ENCODE measurements around the gene CELSR1. TPM values are rescaled to one million over a fixed set of nuclear protein-coding genes. Genes with fewer than 3 reads are reported as not detected.
A peak's percentile ranks its signal among the peaks of the same experiment; 100 is the strongest.

CELSR1 gene
- total and polyA plus RNA-seq, 2 of the 13 experiments (the other 11 are each of a cell fraction or from before 2014, with no cell fraction given) = 0.78 to 1.8 TPM

DNA sequence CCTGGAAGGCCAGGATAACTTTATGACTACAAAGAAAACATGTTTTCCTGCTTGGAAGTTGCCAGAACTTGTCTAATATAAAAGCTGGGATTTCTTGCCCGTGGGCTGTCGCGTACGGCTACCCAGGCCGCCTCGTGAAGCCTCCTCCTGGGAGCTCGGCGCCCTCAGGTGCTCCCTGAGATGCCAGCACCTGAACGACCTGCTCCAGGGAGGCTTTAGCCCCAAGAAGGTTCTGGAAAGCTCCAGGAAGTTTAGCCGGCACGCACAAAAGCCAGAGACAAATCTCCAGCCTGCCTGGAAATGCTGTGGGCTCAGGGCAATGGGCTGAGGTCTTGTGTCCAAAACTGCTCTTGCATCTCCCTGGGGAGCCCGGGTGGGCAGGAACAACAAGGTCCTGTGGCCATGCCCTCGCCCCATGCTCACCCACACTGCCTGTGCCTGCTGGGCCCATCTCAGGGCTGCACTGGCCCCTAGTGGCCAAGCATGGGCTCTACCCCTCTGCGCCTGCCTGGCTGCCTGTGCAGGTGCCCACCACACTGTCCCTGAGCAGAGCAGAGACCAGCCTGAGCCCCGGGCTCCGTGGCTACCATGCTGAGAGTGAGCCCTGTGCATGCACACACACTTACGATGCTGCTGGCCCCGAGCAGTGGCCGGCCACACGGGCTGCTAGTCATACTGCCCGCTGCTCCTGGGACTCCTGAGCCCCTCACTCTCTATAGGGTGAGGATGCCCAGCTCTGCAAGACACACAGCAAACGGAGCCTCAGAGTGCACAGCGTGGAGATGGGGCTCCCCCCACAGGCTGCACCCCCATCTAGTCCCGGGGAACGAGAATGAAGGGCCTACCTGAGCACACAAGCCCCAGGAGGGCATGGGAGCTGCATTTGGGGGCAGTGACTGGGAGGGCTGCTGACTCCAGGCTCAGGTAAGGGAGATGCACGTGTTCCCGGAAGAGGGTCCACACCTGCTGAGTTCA lies 4.9 kb upstream of the CELSR1 start (continued):
- TF ChIP-seq MAZ (IDR thresholded peaks at IDR 0.05; ENCODE audit: borderline replicate concordance, low read depth, low read length) = no peak
- TF ChIP-seq MAZ (CRISPR knock-in tag; IDR thresholded peaks at IDR 0.05; ENCODE audit: low read depth) = peak; percentile 66
- peak; percentile 29; the same call in 1 of the 2 replicates for TF ChIP-seq ZNF331 (CRISPR knock-in tag; IDR thresholded peaks at IDR 0.05)
- TF ChIP-seq, protein P1, sequence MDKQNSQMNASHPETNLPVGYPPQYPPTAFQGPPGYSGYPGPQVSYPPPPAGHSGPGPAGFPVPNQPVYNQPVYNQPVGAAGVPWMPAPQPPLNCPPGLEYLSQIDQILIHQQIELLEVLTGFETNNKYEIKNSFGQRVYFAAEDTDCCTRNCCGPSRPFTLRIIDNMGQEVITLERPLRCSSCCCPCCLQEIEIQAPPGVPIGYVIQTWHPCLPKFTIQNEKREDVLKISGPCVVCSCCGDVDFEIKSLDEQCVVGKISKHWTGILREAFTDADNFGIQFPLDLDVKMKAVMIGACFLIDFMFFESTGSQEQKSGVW (CRISPR knock-in tag; IDR thresholded peaks at IDR 0.05; ENCODE audit: borderline replicate concordance) = no peak
- TF ChIP-seq ZNF768 (CRISPR knock-in tag; IDR thresholded peaks at IDR 0.05) = peak; percentile 73; the same call in 1 of the 2 replicates
- no peak for TF ChIP-seq ELK4 (CRISPR knock-in tag; IDR thresholded peaks at IDR 0.05; ENCODE audit: borderline replicate concordance)
- TF ChIP-seq IRF1 (CRISPR knock-in tag; IDR thresholded peaks at IDR 0.05; ENCODE audit: low read depth) = no peak
- TF ChIP-seq E2F1 (CRISPR knock-in tag; IDR thresholded peaks at IDR 0.05) = no peak
- TF ChIP-seq EEA1 (CRISPR knock-in tag; IDR thresholded peaks at IDR 0.05; ENCODE audit: borderline replicate concordance) = no peak
- 0 out of 2 replicates have a peak, but pooled peaks have one; percentile 32 for TF ChIP-seq FOSL2 (CRISPR knock-in tag; IDR thresholded peaks at IDR 0.05)
- no peak for TF ChIP-seq NR2C2 (CRISPR knock-in tag; IDR thresholded peaks at IDR 0.05; ENCODE audit: borderline replicate concordance)
- no peak for TF ChIP-seq ZNF879 (CRISPR knock-in tag; IDR thresholded peaks at IDR 0.05)
- TF ChIP-seq, protein P2, sequence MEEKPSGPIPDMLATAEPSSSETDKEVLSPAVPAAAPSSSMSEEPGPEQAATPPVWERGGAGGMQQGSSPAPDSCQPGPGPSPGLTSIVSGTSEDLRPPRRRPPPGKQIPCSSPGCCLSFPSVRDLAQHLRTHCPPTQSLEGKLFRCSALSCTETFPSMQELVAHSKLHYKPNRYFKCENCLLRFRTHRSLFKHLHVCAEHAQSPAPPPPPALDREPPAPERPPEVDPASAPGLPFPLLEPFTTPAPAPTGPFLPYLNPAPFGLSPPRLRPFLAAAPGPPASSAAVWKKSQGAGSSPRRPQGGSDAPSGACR (CRISPR knock-in tag; IDR thresholded peaks at IDR 0.05) = no peak
- TF ChIP-seq HOXD1 (CRISPR knock-in tag; IDR thresholded peaks at IDR 0.05) = no peak
- no peak for TF ChIP-seq PHF21A (CRISPR knock-in tag; IDR thresholded peaks at IDR 0.05)
- peak; percentile 58; the same call in 1 of the 2 replicates for TF ChIP-seq ZSCAN21 (CRISPR knock-in tag; IDR thresholded peaks at IDR 0.05; ENCODE audit: borderline replicate concordance)
- no peak for TF ChIP-seq NFIC (IDR thresholded peaks at IDR 0.05; ENCODE audit: low read length)
- no peak for TF ChIP-seq TCF7L2 (IDR thresholded peaks at IDR 0.05; ENCODE audit: low read depth, low read length)
- TF ChIP-seq ZNF780A (CRISPR knock-in tag; IDR thresholded peaks at IDR 0.05) = no peak
- no peak for TF ChIP-seq ZNF343 (CRISPR knock-in tag; IDR thresholded peaks at IDR 0.05)
- TF ChIP-seq ZNF350 (CRISPR knock-in tag; IDR thresholded peaks at IDR 0.05; ENCODE audit: borderline replicate concordance, low read depth) = 0 out of 2 replicates have a peak, but pooled peaks have one; percentile 12
- no peak for TF ChIP-seq RARG (CRISPR knock-in tag; IDR thresholded peaks at IDR 0.05; ENCODE audit: low read depth)
- TF ChIP-seq, protein P3, sequence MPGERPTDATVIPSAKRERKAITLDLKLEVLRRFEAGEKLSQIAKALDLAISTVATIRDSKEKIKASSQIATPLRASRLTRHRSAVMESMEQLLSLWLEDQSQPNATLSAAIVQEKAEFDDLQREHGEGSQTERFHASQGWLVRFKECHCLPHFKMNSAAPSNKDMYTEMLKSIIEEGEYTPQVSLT (CRISPR knock-in tag; IDR thresholded peaks at IDR 0.05; ENCODE audit: borderline replicate concordance, low read depth) = no peak
